ENCODE measurements around the gene ARHGEF38.

DNA sequence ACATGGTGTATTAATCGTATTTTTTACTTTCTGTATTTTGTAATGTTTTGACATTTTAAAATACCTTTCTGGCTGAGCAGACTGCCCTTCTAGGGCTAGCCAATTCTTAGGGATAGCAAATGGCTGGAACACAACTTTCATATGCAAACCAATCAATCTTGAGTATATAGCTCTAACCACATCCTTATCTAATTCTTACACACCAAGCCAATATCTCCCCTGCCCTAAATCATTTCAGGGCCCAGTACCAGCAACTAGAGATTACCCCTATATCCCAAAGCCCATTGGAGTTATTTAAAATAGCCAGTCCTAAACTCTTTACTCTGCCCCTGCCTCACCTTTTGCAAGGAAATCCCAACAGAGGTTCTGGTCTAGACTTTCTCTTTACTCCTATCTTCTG is 97.8 kb downstream of the ARHGEF38 start:
- TF ChIP-seq POLR2A (IDR thresholded peaks at IDR 0.05; ENCODE audit: low read depth, low read length) (no peak), TAF1 (IDR thresholded peaks at IDR 0.05; ENCODE audit: borderline replicate concordance, low read depth, low read length) (no peak), POLR2AphosphoS5 (IDR thresholded peaks at IDR 0.05; ENCODE audit: low read depth, low read length) (no peak)

Measured in GM12892 (cell line).